NCI-H128 (cell line): Measurements from ENCODE around the gene CMTM8.

Experiments used
- DNase-seq: peaks from one replicate; lab custom pipeline; 2025; ENCODE audit not compliant: unreplicated experiment; lab: John Stamatoyannopoulos, UW

Gene CMTM8

DNA sequence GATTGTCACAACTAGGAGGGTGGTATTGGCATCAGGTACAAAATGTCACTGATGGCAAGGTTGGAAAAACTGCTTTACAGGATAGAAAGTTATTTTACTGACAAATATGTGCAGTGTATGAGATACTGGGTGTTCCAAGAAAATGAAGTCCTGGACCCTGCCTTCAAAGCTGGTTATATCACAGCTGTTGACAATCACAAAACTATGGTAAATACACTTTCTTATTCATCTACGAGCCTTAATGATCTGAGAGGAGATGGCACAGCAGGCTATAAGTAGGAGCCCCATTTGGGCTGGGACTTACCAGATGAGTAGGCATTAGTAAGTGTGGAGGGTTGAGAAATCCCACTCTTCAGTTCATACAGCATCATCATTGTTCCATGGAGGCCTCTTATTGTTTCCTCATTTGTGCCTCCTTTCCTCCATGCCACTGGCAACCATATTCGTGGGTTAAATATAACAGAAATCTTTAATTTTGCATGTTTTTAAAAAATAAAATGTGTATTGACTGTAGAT is 66.9 kb downstream of the CMTM8 start:
- no peak for DNase-seq

GRCh38 chr3:32306072-32306471 is 67.6 kb downstream of the CMTM8 start:
- DNase-seq = no peak

GRCh38 chr3:32307591-32307990 is 69.1 kb downstream of the CMTM8 start:
- no peak for DNase-seq

DNA sequence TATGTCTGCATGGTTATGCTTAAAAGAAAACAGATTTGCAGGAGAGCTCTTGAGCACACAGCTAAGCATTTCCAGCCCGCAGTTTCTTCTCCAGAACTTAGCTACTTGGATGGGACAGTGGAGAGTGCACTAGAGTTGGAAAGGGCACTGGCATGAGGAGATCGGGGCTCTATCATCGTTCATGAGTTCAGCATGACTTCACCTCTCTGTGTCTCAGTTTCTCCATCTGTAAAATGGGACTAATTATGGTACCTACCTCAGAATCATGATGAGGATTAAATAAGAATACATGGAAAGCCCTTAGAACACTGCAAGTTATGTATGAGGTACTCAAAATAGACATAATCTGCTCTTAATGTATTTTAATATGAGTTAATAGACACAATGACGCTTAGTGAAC is 69.9 kb downstream of the CMTM8 start:
- no peak for DNase-seq

DNA sequence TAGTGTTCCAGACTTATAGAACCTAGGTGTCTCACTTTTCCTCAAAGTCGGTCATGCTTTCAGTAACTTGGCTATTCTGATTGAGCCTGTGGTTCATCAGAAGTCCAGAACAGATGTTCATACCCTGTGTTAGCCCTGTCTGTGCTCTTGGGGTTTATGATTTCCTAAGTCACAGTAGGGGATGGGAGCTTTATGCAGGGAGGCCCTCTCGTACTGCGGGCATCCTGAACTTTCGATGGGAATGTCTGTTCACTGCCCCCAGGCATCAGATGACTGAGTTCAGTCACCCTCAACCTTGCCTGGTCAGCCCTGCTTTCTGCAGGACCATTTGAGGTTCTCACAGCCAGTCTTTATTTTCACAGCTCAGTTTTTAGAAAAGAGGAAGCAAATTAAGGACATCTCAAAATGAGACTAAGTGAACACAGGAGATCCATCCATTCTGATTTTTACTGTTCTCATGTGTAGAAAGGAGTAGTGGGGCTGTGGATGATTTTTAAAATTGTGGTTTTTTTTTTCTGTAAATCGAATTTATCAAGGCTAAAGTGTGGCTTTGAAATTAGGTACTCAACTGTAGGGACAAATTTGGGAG is 71.3 kb downstream of the CMTM8 start:
- no peak for DNase-seq

DNA sequence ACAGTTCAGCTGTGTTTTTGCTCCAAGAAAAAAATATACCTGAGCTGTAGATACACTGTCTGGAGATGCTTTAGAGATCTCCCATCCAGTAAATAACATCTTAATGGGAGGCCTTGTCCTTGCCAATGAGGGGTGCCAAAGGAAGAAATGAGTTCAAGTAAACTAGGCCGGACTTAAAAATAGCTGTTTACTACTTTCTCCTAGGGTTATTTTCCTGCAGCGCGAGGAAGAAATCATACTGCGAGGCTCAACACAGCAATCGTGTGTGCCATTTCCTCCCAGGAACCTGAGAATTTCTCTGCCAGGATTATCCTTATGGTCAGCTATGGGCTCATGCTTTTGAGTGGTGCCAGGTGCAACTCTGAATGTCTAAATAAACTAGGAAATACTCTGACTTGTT is 71.9 kb downstream of the CMTM8 start:
- no peak for DNase-seq

DNA sequence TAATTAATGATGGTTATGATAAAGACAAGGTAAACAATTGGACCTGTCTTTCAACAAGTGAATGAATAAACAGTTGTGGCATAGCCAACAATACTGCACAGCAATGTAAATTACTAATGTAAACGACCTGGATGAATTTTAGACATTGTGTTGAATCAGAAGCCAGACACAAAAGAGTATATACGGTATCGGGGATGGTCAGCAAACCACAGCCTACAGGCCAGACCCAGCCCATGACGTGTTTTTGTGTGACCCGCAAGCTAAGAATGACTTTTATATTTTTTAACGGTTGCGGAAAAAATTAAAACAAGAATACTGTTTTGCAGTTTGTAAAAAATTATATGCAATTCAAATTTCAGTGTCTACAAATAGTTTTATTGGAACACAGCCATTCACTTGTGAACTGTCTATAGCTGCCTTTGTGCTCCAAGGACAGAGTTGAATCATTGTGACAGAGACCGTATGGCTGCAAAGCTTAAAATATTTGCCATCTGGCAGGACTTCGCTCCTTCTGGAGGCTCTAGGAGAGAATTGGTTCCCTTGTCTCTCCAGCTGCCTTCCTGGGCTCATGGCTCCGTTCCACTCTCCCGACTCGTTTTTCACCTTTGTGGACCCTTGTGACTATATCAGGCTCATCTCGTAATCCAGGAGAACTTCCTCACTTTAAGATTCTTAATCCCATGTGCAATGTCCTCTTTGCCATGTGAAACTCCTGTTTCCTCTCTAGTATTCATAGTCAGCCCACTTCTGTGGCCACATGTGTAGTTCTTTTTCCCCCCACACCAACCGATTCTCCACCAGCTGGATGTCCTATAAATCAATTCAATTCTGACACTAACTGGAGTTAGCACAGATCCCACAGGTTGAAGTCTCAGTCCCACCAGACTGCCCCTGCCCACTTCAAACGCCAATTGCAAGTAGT is 72.7 kb downstream of the CMTM8 start:
- no peak for DNase-seq

DNA sequence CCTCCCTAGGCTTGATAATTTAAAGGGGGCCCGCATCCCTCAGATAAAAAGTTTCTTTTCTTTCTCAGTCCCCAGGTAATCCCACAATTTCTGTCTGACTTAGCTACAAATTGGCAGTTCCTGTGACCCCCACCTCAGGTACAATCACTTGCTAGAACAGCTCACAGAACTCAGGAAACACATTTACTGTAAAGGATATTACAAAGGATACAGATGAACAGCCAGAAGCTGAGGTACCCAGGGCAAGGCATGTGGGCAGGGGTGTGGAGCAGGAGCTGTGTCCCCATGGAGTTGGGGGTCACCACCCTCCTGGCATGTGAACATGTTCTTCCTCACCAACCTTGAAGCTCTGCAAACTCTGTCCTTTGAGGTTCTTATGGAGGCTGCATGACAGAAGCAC is 73.8 kb downstream of the CMTM8 start:
- no peak for DNase-seq

DNA sequence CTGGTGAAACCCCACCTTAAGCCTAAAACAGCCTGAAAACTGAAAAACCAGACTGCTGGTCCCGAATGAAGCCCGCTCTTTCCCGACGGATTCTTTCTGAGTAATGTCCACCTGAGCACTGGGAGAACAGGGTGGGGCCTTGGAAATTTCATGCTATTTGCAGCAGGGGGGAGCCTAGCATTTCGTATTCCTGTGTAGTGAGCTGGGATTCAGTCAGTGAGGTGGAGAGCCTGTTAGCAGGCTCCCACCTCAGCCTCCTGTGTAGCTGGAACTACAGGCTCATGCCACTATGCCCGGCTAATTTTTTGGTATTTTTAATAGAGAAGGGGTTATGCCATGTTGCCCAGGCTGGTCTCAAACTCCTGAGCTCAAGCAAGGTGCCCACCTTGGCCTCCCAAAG is 74.7 kb downstream of the CMTM8 start:
- DNase-seq = no peak

GRCh38 chr3:32313723-32314473 is 75.4 kb downstream of the CMTM8 start:
- no peak for DNase-seq

GRCh38 chr3:32315441-32315840 is 77.0 kb downstream of the CMTM8 start:
- no peak for DNase-seq

DNA sequence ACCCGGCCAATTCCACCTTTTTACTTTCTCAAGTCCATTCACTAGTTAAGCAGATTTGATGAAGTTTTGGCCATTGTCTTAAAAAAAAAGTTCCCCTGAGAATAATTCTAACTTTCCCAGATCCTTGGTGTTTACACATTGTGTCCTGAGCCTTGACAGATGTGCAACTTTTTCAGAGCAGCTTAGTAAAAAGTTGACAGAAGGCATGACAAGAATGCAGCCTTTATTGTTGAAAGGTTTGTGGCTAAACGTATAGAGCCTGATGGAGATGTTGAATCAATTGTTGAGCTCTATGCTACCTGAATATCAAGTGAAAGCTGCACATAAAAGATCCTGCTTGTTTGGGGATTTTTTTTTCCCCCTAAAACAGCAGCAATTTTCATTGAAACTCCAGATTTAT is 77.8 kb downstream of the CMTM8 start:
- no peak for DNase-seq

DNA sequence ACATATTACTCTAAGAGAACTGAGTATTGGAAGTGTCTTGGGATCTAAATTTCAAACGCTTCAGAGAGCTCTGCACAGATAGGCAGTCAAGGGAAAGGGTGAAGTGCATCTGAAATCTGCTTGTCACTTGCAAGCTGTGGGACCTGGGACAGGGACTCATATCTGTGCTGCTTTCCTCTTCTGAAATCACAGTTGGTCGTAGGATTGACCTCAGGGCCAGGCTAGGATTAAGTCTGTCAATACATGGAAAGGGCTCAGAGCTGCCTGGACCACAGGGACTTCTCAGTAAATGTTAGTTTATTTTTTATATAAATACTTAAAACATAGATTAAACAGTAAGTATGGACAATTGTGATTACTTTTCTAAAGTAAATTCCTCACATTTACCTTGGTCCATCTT is 78.5 kb downstream of the CMTM8 start:
- DNase-seq = no peak

DNA sequence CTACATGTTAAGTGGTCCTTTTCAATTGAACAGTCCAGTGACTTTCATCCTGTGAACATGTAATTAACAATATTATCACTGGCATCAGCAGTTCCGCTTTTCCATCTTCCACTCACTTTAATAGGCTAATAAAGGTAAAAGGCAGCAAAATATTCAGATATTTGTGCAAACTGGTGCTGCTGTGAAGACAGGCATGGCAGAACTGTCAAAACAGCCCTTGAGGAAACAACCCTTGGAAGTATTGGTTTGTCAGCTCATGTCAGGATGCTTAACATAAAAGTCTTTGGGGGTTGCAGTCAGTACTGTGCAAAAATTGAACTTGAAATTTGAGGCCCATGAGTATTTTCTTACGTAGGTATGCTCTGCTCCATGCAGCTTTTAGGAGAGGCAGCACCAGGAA is 81.1 kb downstream of the CMTM8 start:
- DNase-seq = no peak

GRCh38 chr3:32320080-32320479 is 81.6 kb downstream of the CMTM8 start:
- DNase-seq = no peak

DNA sequence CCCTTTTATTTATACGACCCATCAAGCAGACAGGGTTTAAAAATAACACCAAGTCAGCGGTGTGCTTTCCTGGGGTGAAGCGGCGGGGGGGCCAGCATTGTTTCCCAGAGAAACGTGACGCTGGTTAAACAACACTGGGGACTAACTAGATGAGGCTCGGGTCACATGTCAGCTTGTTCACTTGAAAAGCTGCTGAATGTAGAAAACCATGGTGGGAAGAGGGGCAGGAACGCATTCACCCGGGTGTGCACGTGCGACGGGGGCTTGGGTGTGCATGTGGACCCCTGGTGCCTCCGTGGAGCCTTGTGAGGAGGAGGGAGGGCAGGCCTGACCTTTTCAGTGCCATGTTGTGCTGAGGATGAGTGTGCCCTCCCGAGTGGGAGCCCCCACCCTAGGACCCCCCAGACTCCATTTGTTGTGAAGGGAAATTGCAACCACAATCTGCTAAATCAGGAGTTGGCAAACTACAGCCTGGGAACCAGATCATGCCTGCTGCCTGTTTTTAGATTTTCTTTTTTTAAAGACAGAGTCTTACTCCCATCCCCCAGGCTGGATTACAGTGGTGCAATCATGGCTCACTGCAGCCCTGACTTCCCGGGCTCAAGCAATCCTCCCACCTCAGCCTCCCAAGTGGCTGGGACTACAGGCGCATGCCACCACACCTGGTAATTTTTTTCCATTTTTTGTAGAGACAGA is 82.8 kb downstream of the CMTM8 start:
- peak; percentile 26 for DNase-seq

GRCh38 chr3:32322311-32322710 is 83.8 kb downstream of the CMTM8 start:
- no peak for DNase-seq

- DNase-seq = no peak
These were observed 85.1 kb downstream of the CMTM8 start for GRCh38 chr3:32323604-32324003.

DNA sequence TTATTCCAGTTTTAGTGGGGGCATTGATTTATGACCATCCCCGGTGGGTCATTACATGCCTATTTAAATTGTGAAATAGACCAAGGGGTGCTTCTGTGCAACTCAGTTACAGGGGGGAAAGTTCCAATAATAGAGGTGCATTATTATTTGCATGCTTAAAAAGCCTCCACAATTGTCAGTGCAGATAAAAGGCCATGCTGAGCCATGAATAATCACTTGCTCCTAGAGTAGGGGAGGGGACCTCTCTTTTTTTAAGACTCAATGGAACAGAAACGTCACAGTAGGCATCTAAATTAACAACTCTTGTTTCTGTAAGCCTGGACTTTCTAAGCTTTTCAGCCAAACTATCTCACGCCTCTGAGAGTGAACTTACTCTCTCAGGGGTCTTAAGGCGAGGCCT is 86.7 kb downstream of the CMTM8 start:
- no peak for DNase-seq

DNA sequence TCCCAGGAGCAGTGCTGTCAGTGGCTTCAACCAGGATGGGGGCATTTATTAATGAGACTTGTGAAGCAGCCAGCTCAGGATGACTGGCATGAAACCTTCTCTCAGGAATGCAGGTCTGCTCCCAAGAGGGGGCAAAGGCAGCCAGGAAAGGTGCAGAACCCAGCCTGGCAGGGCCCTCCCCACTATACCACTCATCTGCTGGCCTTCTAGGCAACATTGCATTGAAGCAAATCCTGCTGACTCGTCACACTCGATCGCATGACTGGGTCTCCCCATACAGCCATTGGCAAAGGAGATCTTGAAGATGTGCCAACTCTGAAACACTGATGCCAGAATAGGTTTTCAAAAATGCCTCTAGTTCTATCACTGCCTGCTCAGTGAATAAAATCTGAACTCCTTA is 87.4 kb downstream of the CMTM8 start:
- DNase-seq = no peak

DNA sequence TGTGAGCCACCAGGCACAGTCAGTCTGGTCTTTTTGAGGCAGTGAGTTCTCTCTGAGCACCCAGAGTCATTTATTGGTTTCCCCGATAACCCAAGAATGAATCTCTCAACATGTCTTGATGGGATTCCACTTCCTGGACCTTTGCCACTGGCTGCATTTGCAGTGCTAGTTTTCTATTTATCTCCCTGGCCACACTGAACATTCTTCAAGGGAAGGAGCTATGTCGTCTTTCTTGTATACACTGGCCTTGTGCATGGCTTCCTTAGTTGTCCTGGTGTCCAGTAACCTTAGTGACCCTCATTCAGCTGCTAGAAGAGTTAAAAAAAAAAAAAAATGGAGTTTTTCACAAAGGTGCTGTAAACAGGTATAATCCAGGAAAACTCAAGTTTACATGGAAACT is 88.3 kb downstream of the CMTM8 start:
- DNase-seq = no peak
